Activated CD4-positive, alpha-beta T cell treated with anti-CD3 and anti-CD28 coated beads, Interleukin-2, amount 50 U/mL, for 4 hours (primary cell): ENCODE data around the gene TRIM7.
"Not testable (repeated sequence)": the region's sequence is repeated elsewhere in the genome, so short reads cannot be mapped to it uniquely, and the experiment has no call there.

Experiments
- DNase-seq, 2 experiments: peaks; one replicate each; pipeline ENCODE4 v3.0.0-alpha.2; 2020

Gene TRIM7

DNA sequence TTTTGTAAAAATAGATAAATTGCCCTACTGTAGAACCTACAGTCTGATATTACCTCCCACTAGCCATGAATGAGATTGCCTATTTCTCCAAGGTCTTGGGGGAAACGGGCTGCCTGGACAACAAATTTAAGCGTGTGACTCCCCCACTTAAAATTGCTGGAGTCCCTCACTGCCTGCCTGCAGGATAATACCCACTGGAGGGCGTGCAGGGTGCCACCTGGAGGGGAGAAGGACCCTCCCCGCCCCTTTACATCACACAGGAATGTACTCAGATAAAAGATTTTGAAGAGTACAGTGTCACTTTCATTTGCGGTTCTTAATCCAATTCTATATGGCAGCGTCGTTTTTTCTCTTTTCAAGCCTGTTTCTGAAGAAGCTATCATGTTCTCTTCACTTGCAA, 6.2 kb upstream of the TRIM7 start:
- DNase-seq = no peak

DNA sequence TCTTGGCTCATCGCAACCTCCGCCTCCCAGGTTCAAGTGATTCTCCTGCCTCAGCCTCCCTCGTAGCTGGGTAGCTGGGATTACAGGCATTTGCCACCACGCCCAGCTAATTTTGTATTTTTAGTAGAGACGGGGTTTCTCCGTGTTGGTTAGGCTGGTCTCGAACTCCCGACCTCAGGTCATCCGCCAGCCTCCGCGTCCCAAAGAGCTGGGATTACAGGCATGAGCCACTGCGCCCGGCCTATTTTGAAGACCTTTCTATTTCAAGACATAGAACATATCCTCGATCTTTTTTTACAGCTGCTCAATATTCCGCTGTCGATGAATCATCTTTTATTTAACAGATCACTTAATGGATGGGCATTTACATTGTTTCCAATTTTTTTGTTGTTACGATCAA, 5.7 kb upstream of the TRIM7 start:
- not testable (repeated sequence) for DNase-seq

DNA sequence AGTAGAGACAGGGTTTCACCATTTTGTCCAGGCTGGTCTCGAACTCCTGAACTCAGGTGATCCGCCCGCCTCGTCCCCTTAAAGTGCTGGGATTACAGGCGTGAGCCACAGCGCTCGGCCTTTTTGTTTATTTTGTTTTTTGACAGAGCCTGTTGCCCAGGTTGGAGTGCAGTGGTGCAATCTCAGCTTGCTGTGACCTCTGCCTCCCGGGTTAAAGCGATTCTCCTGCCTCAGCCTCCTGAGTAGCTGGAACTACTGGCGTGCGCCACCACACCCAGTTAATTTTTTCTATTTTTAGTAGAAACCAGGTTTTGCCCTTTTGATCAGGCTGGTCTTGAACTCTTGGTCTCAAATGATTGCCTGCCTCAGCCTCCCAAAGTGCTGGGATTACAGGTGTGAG, 5.2 kb upstream of the TRIM7 start:
- DNase-seq = not testable (repeated sequence)

DNA sequence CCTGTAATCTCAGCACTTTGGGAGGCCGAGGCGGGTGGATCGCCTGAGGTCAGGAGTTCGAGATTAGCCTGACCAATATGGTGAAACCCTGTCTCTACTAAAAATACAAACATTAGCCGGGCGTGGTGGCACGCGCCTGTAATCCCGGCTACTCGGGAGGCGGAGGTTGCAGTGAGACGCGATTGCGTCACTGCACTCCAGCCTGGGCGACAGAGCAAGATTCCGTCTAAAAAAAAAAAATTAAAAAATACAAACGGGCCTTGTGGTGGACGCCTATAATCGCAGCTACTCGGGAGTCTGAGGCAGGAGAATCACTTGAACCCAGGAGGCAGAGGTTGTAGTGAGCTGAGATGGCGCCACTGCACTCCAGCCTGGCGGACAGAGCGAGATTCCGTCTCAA, 4.0 kb upstream of the TRIM7 start:
- not testable (repeated sequence) for DNase-seq

DNA sequence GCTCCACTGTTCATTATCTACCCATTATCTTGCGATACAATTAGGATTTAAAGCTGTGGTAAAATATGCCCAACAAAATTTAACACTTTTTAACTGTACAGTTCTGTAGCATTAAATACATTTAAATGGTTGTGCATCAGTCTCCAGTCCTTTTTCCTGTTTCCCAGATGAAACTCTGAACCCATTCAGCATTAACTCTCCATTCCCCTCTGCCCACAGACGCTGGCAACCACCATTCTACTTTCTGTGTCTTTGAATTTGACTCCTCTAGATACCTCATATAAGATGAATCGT, 2.9 kb upstream of the TRIM7 start:
- no peak for DNase-seq

DNA sequence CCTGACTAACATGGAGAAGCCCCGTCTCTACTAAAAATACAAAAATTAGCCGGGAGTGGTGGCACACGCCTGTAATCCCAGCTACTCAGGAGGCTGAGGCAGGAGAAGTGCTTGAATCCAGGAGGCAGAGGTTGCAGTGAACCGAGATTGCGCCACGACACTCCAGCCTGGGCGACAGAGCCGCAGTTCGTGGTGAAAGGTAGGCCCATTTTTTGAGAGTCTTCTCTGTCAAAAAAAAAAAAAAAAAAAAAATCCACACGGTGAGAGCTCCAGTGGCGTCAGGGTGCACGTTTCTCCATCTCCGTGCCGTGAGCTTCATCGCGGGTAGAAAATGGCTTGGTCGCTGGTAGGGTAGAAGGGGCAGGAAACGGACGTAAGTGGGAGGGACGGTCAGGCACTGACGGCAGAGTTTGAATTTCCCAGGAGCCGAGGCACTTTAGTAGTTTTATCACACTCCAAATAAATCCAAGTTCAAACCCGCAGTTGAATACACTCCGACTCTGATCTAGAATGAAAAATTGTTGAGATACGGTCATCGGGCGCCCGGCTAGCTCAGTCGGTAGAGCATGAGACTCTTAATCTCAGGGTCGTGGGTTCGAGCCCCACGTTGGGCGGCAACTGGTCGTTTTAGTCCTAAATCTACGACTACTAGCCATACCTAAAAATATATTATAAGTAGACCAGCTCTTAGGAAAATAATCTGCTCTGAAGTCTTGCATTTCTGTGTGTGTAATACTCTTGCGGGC, 2.4 kb upstream of the TRIM7 start:
- DNase-seq = peak; percentile 76 to 78

DNA sequence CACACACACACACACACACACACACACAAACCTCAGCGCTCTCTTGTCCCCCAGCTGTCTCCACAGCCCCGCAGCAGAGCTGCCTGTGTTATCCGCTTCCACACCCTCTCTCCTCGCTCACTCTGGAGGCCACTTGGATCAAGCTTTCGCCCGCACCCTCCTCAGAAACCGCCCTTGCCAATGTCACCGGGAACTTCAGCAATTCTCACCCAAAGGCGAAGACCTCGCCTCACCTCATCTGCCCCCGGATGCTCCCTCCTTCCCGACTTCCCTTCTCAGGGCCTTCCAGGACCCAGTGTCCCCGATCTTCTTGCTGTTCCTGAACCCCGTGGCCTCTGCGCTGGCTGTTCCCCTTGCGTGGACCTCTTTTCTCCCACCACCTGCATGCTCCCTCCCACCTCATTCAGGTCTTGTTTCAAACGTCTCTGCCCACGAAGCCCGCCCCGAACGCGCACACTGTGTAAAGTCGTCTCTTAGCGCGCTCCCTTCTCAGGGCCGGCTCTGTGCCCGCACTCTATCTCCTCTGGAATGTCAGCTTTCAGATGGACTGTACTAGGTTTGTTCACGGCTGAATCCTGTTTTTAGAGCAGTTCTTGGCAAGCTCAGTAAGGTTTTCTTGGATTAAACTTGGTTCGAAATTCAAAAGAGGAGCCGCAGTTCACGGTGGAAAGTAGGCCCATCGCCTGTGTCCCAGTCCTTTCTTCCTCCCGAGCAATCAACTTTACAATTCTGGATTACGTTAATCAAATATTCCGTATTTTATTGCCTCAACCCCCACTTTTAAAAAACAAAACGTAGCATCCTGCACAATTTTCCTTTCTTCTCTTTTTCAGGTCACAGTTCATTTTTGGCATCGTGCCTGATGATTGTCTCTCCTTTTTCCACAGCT, 1.0 kb upstream of the TRIM7 start:
- no peak for DNase-seq

DNA sequence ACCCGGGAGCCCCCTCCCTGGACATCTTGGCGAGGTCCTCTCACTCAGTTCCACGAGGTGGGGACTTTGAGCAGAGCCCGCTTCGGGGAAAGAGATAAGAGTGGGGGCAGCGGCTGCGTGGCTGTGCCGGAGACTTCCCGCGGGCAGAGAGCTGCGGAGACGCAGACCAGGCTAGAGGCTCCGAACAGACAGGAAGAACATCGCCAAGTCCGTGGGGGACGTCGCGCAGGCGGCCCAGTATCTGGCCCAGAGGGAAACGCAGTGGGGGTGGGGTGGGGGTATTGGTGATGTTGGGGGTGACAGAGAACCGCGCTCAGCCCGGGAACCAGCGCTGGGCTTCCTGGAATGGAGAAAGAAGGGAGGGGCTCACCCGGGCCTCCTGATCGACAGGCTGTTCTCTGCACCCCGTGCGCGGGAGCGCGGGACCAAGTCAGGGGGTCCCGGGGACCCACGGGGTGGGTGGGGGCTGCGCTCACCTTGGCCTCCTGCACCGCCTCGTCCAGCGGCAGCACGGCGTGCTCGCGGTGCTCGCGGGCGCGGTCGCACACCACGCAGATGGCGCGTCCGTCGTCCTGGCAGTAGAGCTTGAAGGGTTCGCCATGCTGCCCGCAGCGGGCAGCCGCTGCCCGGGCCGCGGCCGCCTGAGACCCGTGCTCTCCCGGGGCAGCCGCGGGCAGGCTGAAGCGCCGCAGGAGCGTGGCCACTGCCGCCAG, 727 bp downstream of the TRIM7 start:
- DNase-seq = no peak

DNA sequence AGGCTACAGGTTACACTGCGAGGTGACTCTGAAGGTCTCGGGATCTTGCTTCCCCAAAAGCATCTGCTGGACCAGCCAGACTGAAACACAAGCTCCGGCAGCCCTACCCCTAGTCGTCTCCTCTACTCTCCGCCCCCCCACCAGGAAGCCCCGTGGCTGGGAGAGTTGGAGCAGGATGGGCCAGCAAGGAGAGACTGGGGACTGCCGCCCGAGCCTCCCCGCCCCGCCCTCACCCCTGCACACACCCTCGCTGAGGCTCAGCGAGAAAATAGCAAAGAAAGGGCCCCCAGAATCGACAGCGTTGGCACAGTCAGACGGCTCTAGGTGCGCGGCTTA, 1.3 kb downstream of the TRIM7 start:
- no peak for DNase-seq

DNA sequence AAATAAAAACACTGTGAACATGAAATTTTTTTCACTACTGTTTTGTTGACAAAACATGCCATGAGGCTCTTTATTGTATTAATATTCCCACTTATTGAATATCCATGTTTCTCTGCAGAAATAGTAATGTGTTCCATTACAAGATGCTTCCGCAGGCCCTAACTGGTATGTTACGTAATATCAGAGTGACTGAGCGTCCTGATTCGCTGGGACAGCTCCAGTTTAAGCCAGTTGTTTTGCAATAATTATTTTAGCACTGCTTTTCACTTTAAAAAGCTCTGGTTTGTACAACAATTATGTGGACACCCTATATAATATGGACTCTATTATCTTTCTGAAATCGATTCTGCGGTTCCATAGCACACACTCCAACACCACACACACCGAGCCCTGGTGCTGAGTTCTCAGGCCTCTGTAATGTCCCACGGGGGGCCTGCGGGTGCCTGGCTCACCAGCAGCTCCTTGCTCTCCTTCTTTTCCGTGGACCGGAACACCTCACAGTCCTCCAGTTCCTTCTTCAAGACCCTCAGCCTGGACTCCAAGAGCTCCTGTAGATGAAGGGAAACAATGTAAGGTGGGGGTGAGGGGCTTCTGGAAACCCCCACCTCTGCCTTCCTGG, 1.8 kb downstream of the TRIM7 start:
- no peak for DNase-seq

DNA sequence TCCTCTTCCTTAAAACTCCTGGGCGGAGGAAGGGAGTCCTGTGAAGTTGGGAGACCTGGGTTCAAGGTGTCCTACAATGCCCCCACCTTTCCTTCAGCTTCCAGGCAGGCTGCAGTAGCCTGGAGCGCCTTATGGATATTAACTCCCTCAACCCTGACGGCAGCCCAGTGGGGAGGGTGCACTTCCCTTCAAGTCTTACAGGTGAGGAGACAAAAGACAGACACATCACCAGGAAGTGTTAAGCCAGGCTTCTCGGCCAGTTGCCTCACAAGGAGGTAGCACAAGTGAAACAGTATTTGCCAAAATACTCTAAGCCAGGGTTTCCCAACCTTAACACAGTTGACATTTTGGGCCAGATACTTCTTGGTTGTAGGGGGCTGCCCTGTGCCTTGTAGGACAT, 4.2 kb downstream of the TRIM7 start:
- DNase-seq = no peak

DNA sequence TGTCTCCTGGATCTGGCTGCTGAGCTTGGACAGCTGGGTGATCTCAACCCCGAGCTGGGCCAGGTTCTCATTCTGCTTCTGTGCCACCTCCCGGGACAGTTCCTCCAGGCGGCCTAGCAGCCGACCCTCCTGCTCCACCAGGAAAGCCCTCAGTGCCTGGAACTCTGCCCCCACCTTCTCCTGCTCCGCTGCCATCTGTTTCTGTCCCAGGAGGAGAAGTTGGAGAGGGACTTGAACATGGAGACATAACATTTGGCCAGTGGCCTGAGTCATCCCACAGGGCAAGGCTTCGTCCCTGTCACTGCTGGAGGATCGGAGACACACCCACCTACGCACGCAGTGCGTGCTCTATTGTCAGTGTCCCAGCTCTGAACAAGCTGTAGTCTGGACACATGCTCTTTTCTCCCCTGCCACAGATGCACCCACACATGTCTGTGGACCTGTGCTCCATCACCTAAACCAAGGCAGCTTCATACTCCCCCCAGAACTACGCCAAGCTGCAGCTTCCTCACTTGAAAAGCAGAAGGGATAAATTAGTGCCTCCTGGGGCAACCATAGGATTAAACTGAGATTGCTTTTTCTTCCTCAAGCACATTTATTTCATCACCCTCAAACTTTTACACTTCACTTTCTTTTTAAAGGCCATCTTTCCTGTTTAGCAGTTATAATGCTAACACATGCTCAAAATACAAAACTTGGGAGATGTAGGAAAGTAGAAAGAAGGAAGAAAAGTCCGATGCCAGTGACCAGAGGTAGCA, 4.9 kb downstream of the TRIM7 start:
- DNase-seq = no peak

DNA sequence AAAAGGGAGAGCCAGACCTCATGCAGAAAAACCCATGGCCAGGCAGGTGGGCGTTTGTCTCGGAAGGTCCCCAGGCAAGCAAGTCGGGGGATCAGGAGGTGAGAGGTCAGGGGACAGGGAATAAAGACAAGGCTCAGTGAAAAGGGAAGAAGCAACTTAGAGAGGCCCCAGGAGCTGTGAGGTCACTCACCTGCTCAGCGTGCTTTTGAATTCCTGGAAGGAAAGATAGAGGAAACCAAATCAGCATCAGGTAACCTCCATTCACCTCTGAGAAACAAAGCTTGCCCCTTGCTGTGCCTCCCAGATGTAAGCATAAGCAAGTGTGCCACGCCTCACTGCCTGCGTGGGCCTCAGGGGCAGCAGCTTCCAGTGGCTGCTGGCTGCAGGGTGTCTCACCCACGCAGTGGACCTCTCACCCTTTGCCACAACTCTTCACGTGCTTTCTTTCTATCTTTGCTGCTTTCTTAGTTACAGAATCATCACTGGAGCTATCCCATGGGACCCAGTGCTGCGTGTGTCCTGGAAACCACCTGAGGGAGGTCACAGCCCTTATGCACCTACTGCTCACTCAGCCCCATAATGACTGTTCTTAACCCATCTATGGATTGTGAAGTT, 6.0 kb downstream of the TRIM7 start:
- DNase-seq = no peak

DNA sequence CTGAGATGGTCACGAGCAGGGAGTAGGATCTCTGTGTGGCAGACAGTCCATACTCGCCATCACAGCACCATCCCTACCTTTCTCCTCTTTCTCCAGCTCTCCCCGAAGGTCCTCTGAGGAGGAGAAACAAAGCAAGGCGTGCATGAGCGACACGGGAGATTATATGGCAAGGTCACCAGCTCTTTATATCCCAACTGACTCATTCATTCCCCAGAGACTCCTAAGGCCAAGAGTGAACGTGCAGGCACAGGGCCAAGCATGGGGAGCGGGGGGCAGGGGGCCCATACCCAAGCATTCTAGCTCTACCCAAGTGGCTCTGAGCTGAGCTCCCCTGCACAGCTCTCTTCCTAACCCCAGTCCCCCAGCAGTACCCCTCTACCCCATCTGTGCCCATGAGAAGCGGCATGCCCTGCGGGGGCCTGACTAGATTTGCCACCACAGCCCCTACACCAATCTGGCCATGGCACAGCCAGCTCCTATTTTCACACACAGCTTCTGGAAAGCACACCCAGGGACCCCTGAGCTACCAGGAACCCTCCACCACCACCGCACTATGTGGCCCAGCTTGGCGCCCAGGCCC, 6.8 kb downstream of the TRIM7 start:
- no peak for DNase-seq

DNA sequence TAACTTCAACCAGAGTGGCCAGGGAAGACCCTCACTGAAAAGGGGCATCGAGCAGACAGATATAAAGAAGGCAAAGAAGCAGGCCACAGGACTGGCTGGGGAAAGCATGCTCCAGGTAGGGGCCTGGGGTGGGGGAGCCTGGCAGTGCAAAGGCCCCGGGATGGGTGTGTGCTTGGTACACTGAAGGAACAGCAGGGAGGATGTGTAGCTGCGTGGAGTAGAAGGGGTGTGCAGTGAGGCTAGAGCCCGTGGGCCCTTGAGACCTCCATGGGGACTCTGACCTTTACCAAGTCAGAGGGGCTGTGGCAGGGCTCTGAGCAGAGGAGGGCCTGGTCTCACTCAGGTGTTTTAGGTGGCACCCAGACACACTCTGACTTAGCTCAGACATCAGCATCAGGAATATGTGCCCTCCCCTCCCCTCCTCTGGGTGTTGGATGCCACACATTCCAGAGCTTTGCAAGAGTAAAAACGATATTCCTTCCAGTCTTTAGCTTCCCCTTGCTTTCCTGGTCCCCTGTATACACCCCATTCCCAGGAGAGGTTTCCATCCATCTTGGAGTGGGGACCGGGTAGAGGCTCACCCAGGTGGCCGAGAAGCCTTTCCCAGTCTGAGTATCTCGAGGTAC, 7.6 kb downstream of the TRIM7 start:
- DNase-seq = no peak

DNA sequence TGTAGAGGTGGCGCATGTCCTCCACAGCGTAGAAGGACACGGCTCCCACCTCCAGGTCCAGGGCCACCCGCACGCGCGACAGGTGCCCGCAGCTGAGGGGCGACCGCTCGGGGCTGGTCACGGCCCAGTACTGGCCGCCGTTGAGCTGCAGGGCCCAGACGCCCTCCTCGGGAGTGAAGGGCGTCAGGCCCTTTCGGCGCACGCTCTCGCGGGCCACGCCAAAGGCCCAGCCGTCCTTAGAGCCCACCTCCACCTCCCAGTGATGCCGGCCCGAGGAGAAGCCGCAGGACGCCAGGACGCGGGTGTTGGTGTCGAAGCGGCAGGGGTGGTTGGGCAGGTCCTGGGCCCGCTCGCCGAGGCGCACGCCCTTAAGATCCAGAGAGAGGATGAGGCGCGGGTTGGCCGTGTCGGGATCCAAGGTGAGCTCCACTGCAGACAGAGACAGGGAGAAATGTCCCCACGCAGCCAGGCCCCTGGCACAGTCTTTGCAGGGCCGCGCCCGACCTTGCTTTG, 9.7 kb downstream of the TRIM7 start:
- no peak for DNase-seq

DNA sequence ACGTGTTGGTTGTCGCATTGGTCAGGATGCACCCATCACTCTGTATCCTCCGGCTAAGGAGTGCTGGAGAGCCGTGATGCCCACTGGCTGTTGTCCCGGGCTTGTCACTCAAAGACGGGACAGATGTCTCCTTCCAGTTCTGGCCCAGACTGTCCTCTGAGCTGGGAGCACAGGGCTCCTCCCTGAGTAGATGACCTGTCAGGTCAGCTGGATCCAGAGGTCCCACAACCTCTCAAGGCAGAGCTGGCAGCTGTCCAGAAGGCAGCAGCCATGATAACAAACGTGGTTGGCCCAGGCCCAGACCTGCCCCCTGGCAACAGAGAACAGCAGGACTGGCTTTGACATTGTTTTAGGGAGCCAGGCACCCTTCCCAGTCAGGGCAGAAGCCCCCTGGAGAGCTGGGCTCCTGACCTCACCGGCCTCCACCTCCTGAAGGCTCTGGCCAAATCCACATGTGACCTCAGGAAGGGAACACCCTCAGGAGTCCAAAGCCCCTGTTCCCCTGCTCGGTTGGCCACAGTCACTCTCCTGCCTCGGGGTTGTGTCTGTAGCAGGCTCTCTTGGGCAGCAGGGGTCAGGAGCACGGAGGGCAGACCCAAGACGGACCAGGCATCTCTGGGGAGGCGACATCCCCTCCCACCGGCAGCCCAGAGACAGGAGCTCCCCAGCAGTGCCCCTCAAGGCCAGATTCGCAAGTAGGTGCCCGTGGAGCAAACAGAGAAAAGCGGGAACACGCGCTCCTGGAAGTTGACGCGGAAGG, 10.3 kb downstream of the TRIM7 start:
- DNase-seq = no peak

DNA sequence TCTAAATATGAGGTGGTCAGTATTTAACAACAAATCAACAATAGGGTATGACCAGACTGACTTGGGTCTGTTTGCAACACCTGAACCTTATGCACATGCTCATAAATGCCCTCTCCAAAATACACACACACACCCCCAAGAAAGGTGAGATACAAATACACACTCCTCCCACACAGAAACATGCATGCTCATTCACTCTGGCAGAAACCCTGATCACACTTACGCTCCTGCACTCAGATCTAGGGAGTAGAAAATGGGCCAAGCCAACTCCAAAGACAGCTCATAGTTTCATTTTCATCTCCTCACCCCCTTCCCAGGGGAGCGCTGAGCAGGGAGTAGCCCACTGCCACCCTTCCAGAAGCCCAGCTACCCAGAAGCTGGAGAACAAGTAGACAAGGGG, 11.3 kb downstream of the TRIM7 start:
- DNase-seq = no peak

DNA sequence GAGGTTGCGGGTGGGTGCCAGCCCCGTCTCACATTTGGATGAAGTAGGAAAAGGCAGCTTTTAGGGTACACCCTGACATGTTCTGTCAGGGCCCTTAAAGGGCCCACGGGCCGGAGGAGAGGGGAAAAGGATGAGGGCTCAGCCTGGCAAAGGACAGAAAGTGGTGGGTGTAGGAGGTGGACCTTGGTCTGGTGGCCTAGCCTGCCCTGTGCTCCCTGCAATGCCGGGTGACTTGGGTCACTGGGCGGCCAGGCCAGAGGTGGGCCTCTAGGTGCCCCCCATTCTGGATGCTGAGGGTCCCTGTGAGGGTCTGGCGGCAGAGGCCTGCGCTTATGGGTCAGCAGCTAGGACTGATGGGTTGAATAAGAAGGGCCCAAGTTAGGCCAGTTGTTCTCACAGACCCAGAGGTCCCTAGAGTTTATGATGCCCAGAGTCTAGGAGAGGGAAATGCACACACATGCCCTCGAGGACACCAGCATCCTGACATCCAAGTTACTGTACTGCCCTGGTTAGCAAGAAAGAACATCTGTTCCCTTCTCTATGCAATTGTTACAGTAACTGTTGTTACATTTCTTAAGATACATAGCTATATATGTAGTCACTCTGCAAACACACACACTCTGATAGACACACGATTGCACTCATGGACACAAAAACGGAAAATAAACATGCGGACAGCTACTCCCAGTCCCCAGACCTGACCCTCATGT, 12.5 kb downstream of the TRIM7 start:
- no peak for DNase-seq
